Hepatocyte (in vitro differentiated cells): ENCODE results near the gene SLF2.

ENCODE experiments used
- EZH2 ChIP-seq: fragments of 200-600 bp; sonication (generic); IDR thresholded peaks from 2 replicates; pipeline ENCODE4 v1.6.1; 2016; ENCODE audit warnings: antibody characterized with exemption, mild to moderate bottlenecking, borderline replicate concordance
- EZH2phosphoT487 ChIP-seq: fragments of 200-600 bp; sonication (generic); IDR thresholded peaks from one replicate; pipeline ENCODE4 v1.6.1; 2018; ENCODE audit warnings: antibody characterized with exemption, mild to moderate bottlenecking, low read depth, moderate library complexity; ENCODE audit not compliant: unreplicated experiment, severe bottlenecking
- TF ChIP-seq, protein P1 (sequence below): fragments of 200-600 bp; sonication (generic); IDR thresholded peaks from 2 replicates; pipeline ENCODE4 v1.5.1; 2016; ENCODE audit warnings: antibody characterized with exemption, mild to moderate bottlenecking; ENCODE audit not compliant: poor library complexity

DNA sequence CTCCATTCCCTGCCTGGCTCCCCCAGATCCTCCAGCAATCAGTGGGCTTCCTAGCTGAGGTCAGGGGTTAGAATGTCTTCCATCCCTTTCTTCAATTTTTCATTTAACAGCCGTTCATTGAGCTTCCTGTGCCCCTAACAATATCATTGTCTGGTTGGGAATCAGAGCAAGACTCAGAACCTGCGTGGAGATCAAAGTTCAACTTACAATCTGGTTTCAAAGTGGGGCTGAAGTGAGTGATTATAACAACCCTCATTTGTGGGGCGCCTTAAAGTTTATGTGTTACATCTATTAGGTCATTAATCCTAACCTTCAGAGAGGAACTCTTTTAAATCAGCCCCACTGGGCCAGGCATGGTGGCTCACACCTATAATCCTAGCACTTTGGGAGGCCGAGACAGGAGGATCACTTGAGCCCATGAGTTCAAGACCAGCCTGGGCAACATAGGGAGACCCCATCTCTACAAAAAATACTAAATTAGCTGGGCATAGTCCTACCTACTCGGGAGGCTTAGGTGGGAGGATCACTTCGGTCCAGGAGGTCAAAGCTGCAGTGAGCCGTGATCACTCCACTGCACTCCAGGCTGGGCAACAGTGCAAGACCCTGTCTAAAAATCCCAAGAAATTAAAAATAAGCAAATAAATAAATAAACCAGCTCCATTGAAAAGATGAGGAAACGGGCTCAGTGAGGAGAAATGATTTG is 45.4 kb upstream of the SLF2 start:
- TF ChIP-seq, protein P1, sequence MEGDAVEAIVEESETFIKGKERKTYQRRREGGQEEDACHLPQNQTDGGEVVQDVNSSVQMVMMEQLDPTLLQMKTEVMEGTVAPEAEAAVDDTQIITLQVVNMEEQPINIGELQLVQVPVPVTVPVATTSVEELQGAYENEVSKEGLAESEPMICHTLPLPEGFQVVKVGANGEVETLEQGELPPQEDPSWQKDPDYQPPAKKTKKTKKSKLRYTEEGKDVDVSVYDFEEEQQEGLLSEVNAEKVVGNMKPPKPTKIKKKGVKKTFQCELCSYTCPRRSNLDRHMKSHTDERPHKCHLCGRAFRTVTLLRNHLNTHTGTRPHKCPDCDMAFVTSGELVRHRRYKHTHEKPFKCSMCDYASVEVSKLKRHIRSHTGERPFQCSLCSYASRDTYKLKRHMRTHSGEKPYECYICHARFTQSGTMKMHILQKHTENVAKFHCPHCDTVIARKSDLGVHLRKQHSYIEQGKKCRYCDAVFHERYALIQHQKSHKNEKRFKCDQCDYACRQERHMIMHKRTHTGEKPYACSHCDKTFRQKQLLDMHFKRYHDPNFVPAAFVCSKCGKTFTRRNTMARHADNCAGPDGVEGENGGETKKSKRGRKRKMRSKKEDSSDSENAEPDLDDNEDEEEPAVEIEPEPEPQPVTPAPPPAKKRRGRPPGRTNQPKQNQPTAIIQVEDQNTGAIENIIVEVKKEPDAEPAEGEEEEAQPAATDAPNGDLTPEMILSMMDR = no peak
- TF ChIP-seq EZH2 (no peak), EZH2phosphoT487 (no peak)
